Thoracic aorta (tissue), 2 donors: Measurements from ENCODE around the gene SPIRE1. TPM values are rescaled to one million over a fixed set of nuclear protein-coding genes. Genes with fewer than 3 reads are reported as not detected.
A peak's percentile ranks its signal among the peaks of the same experiment; 100 is the strongest.

Experiments
- ATAC-seq: fragments of 150-250 bp; one replicate; pipeline ENCODE4 v1.8.0; 2017; ENCODE audit warnings: low read depth; ENCODE audit not compliant: insufficient number of reproducible peaks, low FRiP score
- DNase-seq: peaks from one replicate; pipeline ENCODE4 v3.0.0-alpha.2; 2020; ENCODE audit warnings: low spot score
- H3K27ac ChIP-seq, 2 donors: fragments of 200-600 bp; sonication (generic); 1 replicate in 1 of 2; 2 replicates in 1 of 2; pipeline ENCODE4 v1.5.1; 2016; ENCODE audit warnings: mild to moderate bottlenecking in 2 of 2, moderate library complexity in 2 of 2
- H3K27me3 ChIP-seq: fragments of 200-600 bp; sonication (generic); replicated peaks from 2 replicates; pipeline ENCODE4 v1.6.0; 2016; ENCODE audit warnings: mild to moderate bottlenecking; ENCODE audit not compliant: insufficient read depth
- H3K36me3 ChIP-seq: fragments of 200-600 bp; sonication (generic); one replicate; pipeline ENCODE4 v1.5.1; 2016
- H3K4me1 ChIP-seq, 2 donors: fragments of 200-600 bp; sonication (generic); 1 replicate in 1 of 2; 2 replicates in 1 of 2; pipeline versions ENCODE4 v1.5.1 to v1.6.0; 2016; ENCODE audit warnings: low read depth in 2 of 2, mild to moderate bottlenecking in 1 of 2; ENCODE audit not compliant: control insufficient read depth in 1 of 2
- H3K4me3 ChIP-seq: fragments of 200-600 bp; sonication (generic); 2 replicates; pipeline ENCODE4 v1.5.1; 2016; ENCODE audit warnings: mild to moderate bottlenecking
- H3K9me3 ChIP-seq: fragments of 200-600 bp; sonication (generic); 2 replicates; pipeline ENCODE4 v1.5.1; 2016
- CTCF ChIP-seq: fragments of 200-600 bp; sonication (generic); IDR thresholded peaks from one replicate; pipeline ENCODE4 v1.5.1; 2019; ENCODE audit warnings: antibody characterized with exemption
- total RNA-seq, 2 donors: library from RNA; depleted of rRNA; stranded (reverse); fragments of >200 nt; gene quantifications; one replicate each; pipeline versions ENCODE4 v1.1.0 to v1.2.3, GENCODE V29; 2016

The SPIRE1 gene
- total RNA-seq, 2 donors from 2014 or later = 26.8 to 39.6 TPM

- H3K36me3 ChIP-seq = no peaks in the 10 kb centered on the region
- H3K27ac ChIP-seq = peak overlapping the region in 1 of 2 donors; percentile 17
- ATAC-seq (no peak), DNase-seq (no peak)
- no peaks in the 10 kb centered on the region for H3K9me3 ChIP-seq
- H3K27me3 ChIP-seq = no peaks in the 10 kb centered on the region
- H3K4me3 ChIP-seq = no peak overlapping the region
- no peak for TF ChIP-seq CTCF
- peaks cover 10 to 39% of the 10 kb centered on the region in 2 donors for H3K4me1 ChIP-seq
Measured at GRCh38 chr18:12518326-12518725, 139.6 kb downstream of the SPIRE1 start.

DNA sequence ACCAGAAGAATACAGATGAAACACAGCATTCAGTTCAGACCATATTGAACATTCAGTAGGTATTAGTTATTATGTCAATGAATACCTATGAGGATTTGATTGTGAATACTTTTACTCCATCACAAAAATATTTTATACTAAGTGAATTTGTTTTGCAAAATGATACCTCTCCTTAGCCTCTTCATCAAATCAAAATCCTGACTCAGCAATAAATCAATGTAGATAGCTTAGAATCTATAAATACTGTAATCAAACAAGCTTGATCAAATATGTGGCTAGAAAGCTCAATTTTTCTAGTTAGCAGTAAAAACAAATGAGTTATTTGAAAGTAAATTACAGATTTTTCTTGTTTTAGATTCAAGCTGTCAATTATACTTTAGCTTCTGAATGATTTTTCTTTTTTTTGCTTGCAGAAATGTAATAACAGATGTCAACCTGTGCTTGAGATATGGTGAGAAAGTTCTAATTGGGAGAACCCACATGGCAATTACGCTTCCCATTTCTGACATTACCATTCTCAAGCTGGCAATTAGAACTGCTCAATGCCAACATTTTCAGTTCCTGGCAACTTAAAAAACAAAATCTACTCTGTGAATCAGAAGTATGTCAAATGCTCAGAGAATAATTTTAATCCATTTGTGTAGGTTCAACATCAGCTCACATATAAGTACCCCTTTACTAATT, 140.6 kb downstream of the SPIRE1 start:
- H3K9me3 ChIP-seq = no peaks in the 10 kb centered on the region
- no peak overlapping the region for H3K4me3 ChIP-seq
- H3K27ac ChIP-seq = peak overlapping the region in 1 of 2 donors; percentile 17
- H3K36me3 ChIP-seq = no peaks in the 10 kb centered on the region
- H3K27me3 ChIP-seq = no peaks in the 10 kb centered on the region
- peaks cover 10 to 39% of the 10 kb centered on the region in 2 donors for H3K4me1 ChIP-seq
- DNase-seq = no peak
- ATAC-seq = no peak
- TF ChIP-seq CTCF = no peak

- no peaks in the 10 kb centered on the region for H3K9me3 ChIP-seq
- H3K27me3 ChIP-seq = no peaks in the 10 kb centered on the region
- H3K4me3 ChIP-seq = no peak overlapping the region
- ATAC-seq (no peak), DNase-seq (no peak)
- TF ChIP-seq CTCF = no peak
- H3K27ac ChIP-seq = peak overlapping the region; percentile 13 to 24
- peaks cover 10 to 39% of the 10 kb centered on the region in 2 donors for H3K4me1 ChIP-seq
- no peaks in the 10 kb centered on the region for H3K36me3 ChIP-seq
Measured at GRCh38 chr18:12516049-12516630, 141.8 kb downstream of the SPIRE1 start.

DNA sequence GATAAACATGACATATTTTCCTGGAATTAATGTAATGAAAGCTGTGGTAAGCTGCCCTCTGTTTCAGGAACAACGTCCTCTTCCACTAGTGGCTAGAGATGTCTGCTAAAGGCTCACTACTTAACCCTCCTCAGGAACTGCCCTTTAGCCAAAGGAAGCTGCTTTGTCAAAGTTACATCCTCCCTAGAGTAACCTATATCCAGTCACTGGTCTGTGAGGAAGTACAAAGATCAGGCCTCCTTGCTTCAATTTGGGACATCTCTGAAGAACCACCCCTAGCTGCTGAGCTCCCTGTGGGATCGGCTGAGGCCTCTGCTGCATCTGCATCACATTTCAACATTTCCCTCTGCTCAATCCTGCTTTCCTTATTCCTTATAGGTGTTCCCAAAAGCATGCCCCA, 142.4 kb downstream of the SPIRE1 start:
- H3K4me1 ChIP-seq = peaks cover 7 to 35% of the 10 kb centered on the region in 2 donors
- no peaks in the 10 kb centered on the region for H3K36me3 ChIP-seq
- no peaks in the 10 kb centered on the region for H3K9me3 ChIP-seq
- no peak for DNase-seq
- no peak overlapping the region for H3K4me3 ChIP-seq
- no peaks in the 10 kb centered on the region for H3K27me3 ChIP-seq
- TF ChIP-seq CTCF = no peak
- ATAC-seq = no peak
- H3K27ac ChIP-seq = peak overlapping the region; percentile 13 to 24

- H3K27me3 ChIP-seq = no peaks in the 10 kb centered on the region
- H3K27ac ChIP-seq = no peak overlapping the region
- H3K9me3 ChIP-seq = no peaks in the 10 kb centered on the region
- DNase-seq (no peak), ATAC-seq (no peak)
- H3K4me3 ChIP-seq = no peak overlapping the region
- H3K36me3 ChIP-seq = peaks cover 5% of the 10 kb centered on the region
- TF ChIP-seq CTCF = no peak
- H3K4me1 ChIP-seq = no peaks in the 10 kb centered on the region
Measured at GRCh38 chr18:12507007-12507406, 150.9 kb downstream of the SPIRE1 start.
